ENCODE data around the gene RNF212. TPM values are rescaled to one million over a fixed set of nuclear protein-coding genes. Genes with fewer than 3 reads are reported as not detected.

Gene RNF212
- total RNA-seq, 2 experiments from 2014 or later, result 2.4 to 5.6 TPM

GRCh38 chr4:1112821-1113182 is 562 bp downstream of the RNF212 start:
- ATAC-seq (no peak), DNase-seq (no peak)
- H3K27ac Mint-ChIP-seq, result no peak overlapping the region
- ChIA-PET CTCF (no interaction called here), POLR2A (no interaction called here)
- no peaks in the 10 kb centered on the region for H3K9me3 Mint-ChIP-seq (ENCODE audit: low read depth)
- intact Hi-C loops (cut with DNase I, micrococcal nuclease), result no loop called here
- H3K4me1 Mint-ChIP-seq, result no peaks in the 10 kb centered on the region
- H3K27me3 Mint-ChIP-seq, result peaks cover 14% of the 10 kb centered on the region
- no peaks in the 10 kb centered on the region for H3K36me3 Mint-ChIP-seq (ENCODE audit: low read depth)
- no peak overlapping the region for H3K4me3 Mint-ChIP-seq

GRCh38 chr4:1112174-1112820 is 1.1 kb downstream of the RNF212 start:
- no peak overlapping the region for H3K27ac Mint-ChIP-seq
- ATAC-seq (no peak), DNase-seq (no peak)
- H3K4me3 Mint-ChIP-seq, result no peak overlapping the region
- peaks cover 14% of the 10 kb centered on the region for H3K27me3 Mint-ChIP-seq
- ChIA-PET POLR2A (no interaction called here), CTCF (interaction anchor here (0.6 kb wide), 1 partner anchor 11 kb away, joined by 3 read pairs; no protein-coding TSS in a partner anchor)
- intact Hi-C loops (cut with DNase I, micrococcal nuclease), result no loop called here
- no peaks in the 10 kb centered on the region for H3K4me1 Mint-ChIP-seq
- H3K36me3 Mint-ChIP-seq (ENCODE audit: low read depth), result no peaks in the 10 kb centered on the region
- no peaks in the 10 kb centered on the region for H3K9me3 Mint-ChIP-seq (ENCODE audit: low read depth)

GRCh38 chr4:1111259-1111809 is 2.0 kb downstream of the RNF212 start:
- Mint-ChIP-seq H3K27me3 (peaks cover 14% of the 10 kb centered on the region), H3K27ac (no peak overlapping the region), H3K9me3 (ENCODE audit: low read depth) (no peaks in the 10 kb centered on the region), H3K4me1 (no peaks in the 10 kb centered on the region), H3K4me3 (no peak overlapping the region), H3K36me3 (ENCODE audit: low read depth) (no peaks in the 10 kb centered on the region)
- POLR2A ChIA-PET, result no interaction called here
- CTCF ChIA-PET, result interaction anchor here (0.6 kb wide), 1 partner anchor 10 kb away, joined by 3 read pairs; no protein-coding TSS in a partner anchor
- DNase-seq (no peak), ATAC-seq (no peak)
- intact Hi-C loops (cut with DNase I, micrococcal nuclease), result no loop called here

- Mint-ChIP-seq H3K27ac (no peak overlapping the region), H3K36me3 (ENCODE audit: low read depth) (no peaks in the 10 kb centered on the region), H3K4me3 (no peak overlapping the region), H3K27me3 (peaks cover 12% of the 10 kb centered on the region), H3K9me3 (ENCODE audit: low read depth) (no peaks in the 10 kb centered on the region), H3K4me1 (no peaks in the 10 kb centered on the region)
- ATAC-seq (no peak), DNase-seq (no peak)
- intact Hi-C loops (cut with DNase I, micrococcal nuclease), result no loop called here
- POLR2A ChIA-PET, result no interaction called here
- CTCF ChIA-PET, result interaction anchor here (0.8 kb wide), 1 partner anchor 21 kb away, joined by 3 read pairs; no protein-coding TSS in a partner anchor
These were observed 3.4 kb downstream of the RNF212 start for GRCh38 chr4:1109898-1110506.

- H3K9me3 Mint-ChIP-seq (ENCODE audit: low read depth), result no peaks in the 10 kb centered on the region
- H3K27ac Mint-ChIP-seq, result no peak overlapping the region
- no peaks in the 10 kb centered on the region for H3K4me1 Mint-ChIP-seq
- ATAC-seq (no peak), DNase-seq (no peak)
- CTCF ChIA-PET, result no interaction called here
- no peaks in the 10 kb centered on the region for H3K36me3 Mint-ChIP-seq (ENCODE audit: low read depth)
- intact Hi-C loops (cut with DNase I, micrococcal nuclease), result no loop called here
- peaks cover 12% of the 10 kb centered on the region for H3K27me3 Mint-ChIP-seq
- no peak overlapping the region for H3K4me3 Mint-ChIP-seq
- POLR2A ChIA-PET, result no interaction called here
These were observed 4.0 kb downstream of the RNF212 start for GRCh38 chr4:1109333-1109732.

GRCh38 chr4:1105662-1106061 is 7.7 kb downstream of the RNF212 start:
- CTCF ChIA-PET, result interaction anchor here (1.2 kb wide), 2 partner anchors 9 to 13 kb away, joined by 3 read pairs; no protein-coding TSS in a partner anchor
- DNase-seq (no peak), ATAC-seq (no peak)
- H3K27ac Mint-ChIP-seq, result no peak overlapping the region
- intact Hi-C loops (cut with DNase I, micrococcal nuclease), result no loop called here
- no peaks in the 10 kb centered on the region for H3K27me3 Mint-ChIP-seq
- H3K9me3 Mint-ChIP-seq (ENCODE audit: low read depth), result no peaks in the 10 kb centered on the region
- H3K4me3 Mint-ChIP-seq, result no peak overlapping the region
- no peaks in the 10 kb centered on the region for H3K36me3 Mint-ChIP-seq (ENCODE audit: low read depth)
- H3K4me1 Mint-ChIP-seq, result no peaks in the 10 kb centered on the region
- POLR2A ChIA-PET, result no interaction called here

GRCh38 chr4:1105067-1105466 is 8.3 kb downstream of the RNF212 start:
- no peaks in the 10 kb centered on the region for H3K27me3 Mint-ChIP-seq
- H3K4me3 Mint-ChIP-seq, result no peak overlapping the region
- intact Hi-C loops (cut with DNase I, micrococcal nuclease), result no loop called here
- POLR2A ChIA-PET, result no interaction called here
- H3K27ac Mint-ChIP-seq, result no peak overlapping the region
- H3K36me3 Mint-ChIP-seq (ENCODE audit: low read depth), result no peaks in the 10 kb centered on the region
- CTCF ChIA-PET, result interaction anchor here (1.2 kb wide), 1 partner anchor 10 kb away, joined by 3 read pairs; no protein-coding TSS in a partner anchor
- ATAC-seq, result no peak
- no peaks in the 10 kb centered on the region for H3K4me1 Mint-ChIP-seq
- H3K9me3 Mint-ChIP-seq (ENCODE audit: low read depth), result no peaks in the 10 kb centered on the region
- DNase-seq, result no peak

GRCh38 chr4:1104647-1105046 is 8.7 kb downstream of the RNF212 start:
- no peaks in the 10 kb centered on the region for H3K9me3 Mint-ChIP-seq (ENCODE audit: low read depth)
- intact Hi-C loops (cut with DNase I, micrococcal nuclease), result no loop called here
- CTCF ChIA-PET, result interaction anchor here (1.2 kb wide), 1 partner anchor 10 kb away, joined by 3 read pairs; no protein-coding TSS in a partner anchor
- H3K36me3 Mint-ChIP-seq (ENCODE audit: low read depth), result no peaks in the 10 kb centered on the region
- no peak overlapping the region for H3K4me3 Mint-ChIP-seq
- POLR2A ChIA-PET, result no interaction called here
- H3K27ac Mint-ChIP-seq, result no peak overlapping the region
- no peaks in the 10 kb centered on the region for H3K27me3 Mint-ChIP-seq
- DNase-seq (no peak), ATAC-seq (no peak)
- H3K4me1 Mint-ChIP-seq, result no peaks in the 10 kb centered on the region

- no peaks in the 10 kb centered on the region for H3K27me3 Mint-ChIP-seq
- H3K4me1 Mint-ChIP-seq, result no peaks in the 10 kb centered on the region
- no peak overlapping the region for H3K4me3 Mint-ChIP-seq
- ChIA-PET CTCF (no interaction called here), POLR2A (no interaction called here)
- H3K36me3 Mint-ChIP-seq (ENCODE audit: low read depth), result no peaks in the 10 kb centered on the region
- H3K9me3 Mint-ChIP-seq (ENCODE audit: low read depth), result no peaks in the 10 kb centered on the region
- DNase-seq (no peak), ATAC-seq (no peak)
- intact Hi-C loops (cut with DNase I, micrococcal nuclease), result no loop called here
- H3K27ac Mint-ChIP-seq, result no peak overlapping the region
These were observed 13.6 kb downstream of the RNF212 start for GRCh38 chr4:1099684-1100335.

- ChIA-PET CTCF (no interaction called here), POLR2A (no interaction called here)
- Mint-ChIP-seq H3K4me1 (no peaks in the 10 kb centered on the region), H3K27ac (no peak overlapping the region), H3K27me3 (no peaks in the 10 kb centered on the region), H3K9me3 (ENCODE audit: low read depth) (no peaks in the 10 kb centered on the region), H3K36me3 (ENCODE audit: low read depth) (no peaks in the 10 kb centered on the region), H3K4me3 (no peak overlapping the region)
- intact Hi-C loops (cut with DNase I, micrococcal nuclease), result no loop called here
- DNase-seq, result no peak
- ATAC-seq, result no peak
These were observed 14.1 kb downstream of the RNF212 start for GRCh38 chr4:1099270-1099669.

GRCh38 chr4:1098311-1098925 is 14.9 kb downstream of the RNF212 start:
- Mint-ChIP-seq H3K27ac (no peak overlapping the region), H3K4me3 (no peak overlapping the region), H3K27me3 (peaks cover 1% of the 10 kb centered on the region), H3K4me1 (no peaks in the 10 kb centered on the region), H3K36me3 (ENCODE audit: low read depth) (no peaks in the 10 kb centered on the region), H3K9me3 (ENCODE audit: low read depth) (no peaks in the 10 kb centered on the region)
- ChIA-PET CTCF (interaction anchor here (1.0 to 1.2 kb wide), 2 partner anchors 22 to 33 kb away, joined by 3 to 4 read pairs; no protein-coding TSS in a partner anchor), POLR2A (interaction anchor here (0.5 to 0.6 kb wide), 2 partner anchors 29 to 220 kb away, joined by 3 to 6 read pairs; no protein-coding TSS in a partner anchor)
- no peak for DNase-seq
- no peak for ATAC-seq
- intact Hi-C loops (cut with DNase I, micrococcal nuclease), result no loop called here
